Epithelial cell of esophagus (primary cell): ENCODE measurements around the gene BICC1.

Experiments
- DNase-seq: peaks from one replicate; pipeline ENCODE4 v3.0.0; 2010; ENCODE audit warnings: low read depth
- H3K4me3 ChIP-seq: 2 replicates; pipeline ENCODE4 v1.5.1; 2011; ENCODE audit warnings: mild to moderate bottlenecking, low read length, control low read depth
- TF ChIP-seq, protein P1 (sequence below): IDR thresholded peaks from 2 replicates; pipeline ENCODE4 v1.5.1; 2011; ENCODE audit warnings: low read depth, mild to moderate bottlenecking, low read length, control low read depth, inconsistent platforms; ENCODE audit not compliant: insufficient read depth; ENCODE audit errors: missing control alignments

The BICC1 gene

DNA sequence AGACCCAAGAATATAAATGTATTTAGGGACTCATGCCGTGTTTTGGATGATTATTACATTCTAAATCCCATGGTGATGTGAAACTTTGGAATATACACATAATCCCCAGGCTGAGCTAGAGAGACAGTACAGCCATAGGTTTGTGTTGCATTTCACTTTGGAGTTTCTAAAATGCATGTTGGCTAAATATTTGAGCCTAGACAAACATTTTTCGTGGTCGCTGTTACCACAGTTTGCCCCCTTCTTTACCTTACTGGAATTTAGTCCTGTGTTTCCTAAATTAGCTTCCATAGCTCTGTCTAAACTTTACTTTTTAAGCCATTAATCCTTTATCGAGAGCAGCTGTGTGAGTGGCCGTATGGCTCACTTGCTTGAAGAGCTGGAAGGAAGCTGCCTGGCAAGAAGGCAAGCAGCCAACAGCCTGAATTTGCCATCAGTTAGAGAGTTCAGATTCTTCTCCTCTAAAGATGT is 192.0 kb downstream of the BICC1 start:
- TF ChIP-seq, protein P1, sequence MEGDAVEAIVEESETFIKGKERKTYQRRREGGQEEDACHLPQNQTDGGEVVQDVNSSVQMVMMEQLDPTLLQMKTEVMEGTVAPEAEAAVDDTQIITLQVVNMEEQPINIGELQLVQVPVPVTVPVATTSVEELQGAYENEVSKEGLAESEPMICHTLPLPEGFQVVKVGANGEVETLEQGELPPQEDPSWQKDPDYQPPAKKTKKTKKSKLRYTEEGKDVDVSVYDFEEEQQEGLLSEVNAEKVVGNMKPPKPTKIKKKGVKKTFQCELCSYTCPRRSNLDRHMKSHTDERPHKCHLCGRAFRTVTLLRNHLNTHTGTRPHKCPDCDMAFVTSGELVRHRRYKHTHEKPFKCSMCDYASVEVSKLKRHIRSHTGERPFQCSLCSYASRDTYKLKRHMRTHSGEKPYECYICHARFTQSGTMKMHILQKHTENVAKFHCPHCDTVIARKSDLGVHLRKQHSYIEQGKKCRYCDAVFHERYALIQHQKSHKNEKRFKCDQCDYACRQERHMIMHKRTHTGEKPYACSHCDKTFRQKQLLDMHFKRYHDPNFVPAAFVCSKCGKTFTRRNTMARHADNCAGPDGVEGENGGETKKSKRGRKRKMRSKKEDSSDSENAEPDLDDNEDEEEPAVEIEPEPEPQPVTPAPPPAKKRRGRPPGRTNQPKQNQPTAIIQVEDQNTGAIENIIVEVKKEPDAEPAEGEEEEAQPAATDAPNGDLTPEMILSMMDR = no peak
- no peak for DNase-seq
- H3K4me3 ChIP-seq = no peak overlapping the region

DNA sequence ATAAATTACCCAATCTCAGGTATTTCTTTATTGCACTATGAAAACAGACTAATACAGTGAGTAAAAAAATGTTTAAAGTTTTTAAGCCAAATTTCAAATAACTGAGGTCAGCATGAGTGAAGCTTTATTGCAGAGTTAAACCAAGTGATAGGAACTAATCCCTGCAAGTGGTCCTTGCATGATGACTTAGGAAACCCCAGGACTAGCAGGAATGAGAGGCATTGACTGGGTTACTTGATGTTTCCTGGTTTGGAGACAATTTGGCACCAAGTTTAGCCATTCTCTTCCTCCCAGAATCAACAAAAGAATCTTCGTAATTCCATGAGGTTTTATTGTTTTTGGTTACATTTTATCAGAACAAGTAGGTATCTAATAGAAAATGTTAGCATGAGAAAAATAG is 194.2 kb downstream of the BICC1 start:
- no peak for DNase-seq
- TF ChIP-seq, protein P1 = no peak
- no peak overlapping the region for H3K4me3 ChIP-seq

DNA sequence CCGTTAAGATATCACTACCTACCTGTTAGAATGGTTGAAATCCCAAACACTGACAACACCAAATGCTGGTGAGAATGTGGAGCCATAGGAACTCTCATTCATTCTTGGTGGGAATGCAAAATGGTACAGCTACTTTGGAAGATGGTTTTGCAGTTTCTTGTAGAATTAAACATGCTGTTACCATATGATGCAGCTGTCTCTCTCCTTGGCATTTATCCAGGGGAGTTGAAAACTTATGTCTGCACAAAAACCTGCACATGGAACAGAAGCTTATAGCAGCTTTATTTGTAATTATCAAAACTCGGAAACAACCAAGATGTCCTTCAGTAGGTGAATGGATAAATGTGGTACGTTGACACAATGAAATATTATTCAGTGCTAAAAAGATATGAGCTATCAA is 199.5 kb downstream of the BICC1 start:
- no peak for DNase-seq
- TF ChIP-seq, protein P1 = no peak
- no peak overlapping the region for H3K4me3 ChIP-seq

DNA sequence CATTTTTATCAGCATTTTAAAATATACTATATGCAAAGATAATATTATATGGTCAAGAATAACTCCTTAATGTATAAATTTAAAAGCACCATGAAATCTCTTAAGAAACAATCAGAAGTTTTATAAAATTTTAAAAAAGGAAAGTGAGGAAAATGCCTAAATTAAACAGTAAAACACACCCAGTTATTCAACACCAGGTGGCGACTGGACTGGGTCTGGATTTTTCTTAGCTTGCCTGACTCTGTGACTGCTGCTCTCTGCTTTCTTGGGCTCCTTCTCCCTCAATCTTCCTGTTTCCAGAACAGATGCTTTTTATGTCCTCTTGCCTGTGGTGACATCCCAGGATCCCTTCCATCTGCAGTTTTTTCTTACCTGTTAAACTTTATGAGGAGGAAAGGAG is 200.3 kb downstream of the BICC1 start:
- TF ChIP-seq, protein P1 = peak; percentile 35
- H3K4me3 ChIP-seq = no peak overlapping the region
- no peak for DNase-seq

DNA sequence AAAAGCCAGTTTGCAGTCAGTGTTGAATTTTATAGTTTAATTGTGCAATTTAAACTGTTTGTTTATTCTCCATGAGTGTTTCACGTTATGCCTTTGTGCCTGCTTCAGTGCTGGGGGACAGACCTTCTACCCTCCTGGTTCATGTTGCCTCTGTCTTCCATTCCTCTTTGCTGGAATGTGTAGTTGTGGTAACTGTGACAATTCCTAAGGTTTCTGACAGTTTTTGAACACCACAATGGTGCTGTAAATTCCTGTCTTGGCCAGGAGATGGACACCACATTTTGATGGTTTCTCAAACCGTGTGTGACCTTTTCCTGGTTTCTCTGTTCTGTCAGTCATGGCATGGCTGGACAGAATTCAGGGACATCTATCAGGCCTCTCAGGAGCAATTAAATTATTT is 201.7 kb downstream of the BICC1 start:
- no peak overlapping the region for H3K4me3 ChIP-seq

DNA sequence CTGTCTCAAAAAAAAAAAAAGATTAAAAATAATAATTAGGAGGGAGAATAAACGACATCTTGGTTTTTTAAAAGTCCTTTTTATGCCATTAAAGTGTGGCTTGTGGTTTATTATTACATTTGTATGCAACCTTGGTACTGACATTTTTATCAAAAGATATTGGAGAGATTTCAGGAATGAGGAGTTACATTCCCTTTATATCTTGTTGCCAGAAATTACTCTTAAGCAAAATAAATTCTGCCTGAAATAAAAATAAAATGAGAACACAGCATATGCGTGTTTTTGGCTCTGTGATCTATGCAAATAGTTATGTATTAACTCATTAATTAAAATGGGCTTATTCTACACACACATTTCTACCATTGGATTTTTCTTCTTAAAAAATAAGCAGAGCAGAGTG is 202.4 kb downstream of the BICC1 start:
- H3K4me3 ChIP-seq = no peak overlapping the region
- no peak for DNase-seq
- TF ChIP-seq, protein P1 = no peak

More for the DNA sequence above, 201.7 kb downstream of the BICC1 start:
- TF ChIP-seq, protein P1 = no peak
- DNase-seq = no peak

DNA sequence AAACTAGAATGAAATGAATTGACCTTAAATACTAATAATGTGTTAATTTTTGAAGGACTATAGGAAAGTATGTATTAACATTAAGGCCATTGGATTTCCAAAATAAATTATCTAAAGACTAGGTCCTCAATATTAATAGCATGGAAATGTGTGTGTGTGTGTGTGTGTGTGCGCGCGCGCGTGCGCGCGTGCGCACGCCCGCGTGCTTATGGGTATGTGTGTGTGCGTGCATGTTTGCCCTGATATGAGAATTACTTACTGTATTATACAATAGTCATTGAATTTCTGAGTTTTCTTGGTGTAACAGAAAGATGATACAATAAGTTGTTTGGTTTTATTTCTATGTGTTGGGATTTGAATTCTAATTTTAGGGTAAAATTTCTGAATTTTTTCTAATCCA is 205.9 kb downstream of the BICC1 start:
- H3K4me3 ChIP-seq = no peak overlapping the region
- TF ChIP-seq, protein P1 = no peak
- no peak for DNase-seq
